ENCODE measurements around the gene RAB12.
"Not testable (repeated sequence)": the region's sequence is repeated elsewhere in the genome, so short reads cannot be mapped to it uniquely, and the experiment has no call there.

RAB12 gene

DNA sequence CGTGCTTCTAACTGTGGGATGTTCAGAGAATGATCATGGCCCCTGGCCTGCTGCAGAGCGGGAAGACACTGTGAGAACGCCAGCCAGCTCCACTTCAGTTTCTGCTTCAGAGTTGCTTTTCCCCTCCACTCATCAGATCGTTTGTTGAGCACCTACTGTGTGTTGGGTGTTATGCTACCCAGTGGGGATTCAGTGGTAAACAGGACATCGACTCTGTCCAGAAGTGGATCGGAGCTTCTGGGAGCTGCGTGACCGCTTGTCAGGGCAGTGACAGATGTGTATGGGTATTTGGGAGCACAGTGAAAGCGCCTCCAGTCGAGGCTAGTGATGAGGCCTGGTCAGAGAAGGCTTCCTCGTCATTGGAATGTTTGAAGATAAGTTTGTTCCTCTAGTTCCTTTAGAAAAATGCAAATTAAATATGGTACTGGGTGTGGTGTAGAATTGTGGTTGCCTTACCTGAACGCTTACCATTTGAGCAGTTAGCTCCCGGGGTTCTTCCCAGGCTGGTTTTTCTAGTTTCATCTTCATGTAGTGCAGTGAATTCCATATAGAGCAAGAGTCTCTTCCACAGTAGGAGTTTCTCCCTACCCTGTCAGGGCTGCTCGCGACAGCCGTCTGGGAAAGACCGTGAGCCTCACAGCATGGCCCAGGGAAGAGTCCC, 2.8 kb downstream of the RAB12 start:
- no peak for DNase-seq (ENCODE audit: low read depth in 2 of 2, low spot score in 1 of 2)

DNA sequence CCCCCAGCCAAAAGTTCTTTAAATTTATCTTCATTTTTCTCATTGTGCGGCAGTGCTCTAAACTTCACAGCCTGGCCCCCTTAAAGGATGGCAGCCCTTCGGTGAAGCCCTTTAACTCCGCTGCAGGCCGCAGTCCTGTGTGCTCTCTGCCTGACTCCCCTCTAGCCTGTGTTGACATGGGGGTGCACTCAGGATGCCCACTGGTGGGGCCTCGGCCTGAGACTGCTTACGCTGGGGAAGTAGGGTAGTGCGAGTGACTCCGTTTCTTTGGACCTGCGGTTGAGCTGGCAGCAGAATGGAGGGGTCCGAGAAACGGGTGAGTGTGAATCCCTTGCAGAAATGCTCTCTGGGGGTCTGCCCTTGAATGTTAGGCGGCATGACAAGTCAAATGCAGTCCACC, 5.6 kb downstream of the RAB12 start:
- no peak for DNase-seq (ENCODE audit: low read depth in 2 of 2, low spot score in 1 of 2)

- no peak for DNase-seq (ENCODE audit: low read depth in 2 of 2, low spot score in 1 of 2)
Measured at GRCh38 chr18:8615397-8616027, 6.3 kb downstream of the RAB12 start.

DNA sequence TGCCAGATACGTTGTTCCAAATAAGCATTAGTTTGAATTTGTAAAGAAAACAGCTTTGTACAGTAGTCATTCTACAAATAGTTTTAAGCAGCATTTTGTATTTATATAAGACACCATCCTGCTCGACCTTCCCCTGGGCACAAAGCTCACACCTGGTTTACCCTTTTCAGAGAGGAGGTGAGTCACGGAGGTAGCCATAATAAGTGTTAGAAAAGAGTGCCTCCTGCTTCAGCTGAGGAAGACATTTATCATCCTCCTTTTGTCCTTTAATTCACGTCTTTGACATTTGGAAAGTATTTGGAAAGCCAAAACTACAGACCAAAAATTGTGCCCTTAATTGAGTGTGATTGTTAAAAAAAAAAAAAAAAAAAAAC, 6.8 kb downstream of the RAB12 start:
- no peak for DNase-seq (ENCODE audit: low read depth in 2 of 2, low spot score in 1 of 2)

DNA sequence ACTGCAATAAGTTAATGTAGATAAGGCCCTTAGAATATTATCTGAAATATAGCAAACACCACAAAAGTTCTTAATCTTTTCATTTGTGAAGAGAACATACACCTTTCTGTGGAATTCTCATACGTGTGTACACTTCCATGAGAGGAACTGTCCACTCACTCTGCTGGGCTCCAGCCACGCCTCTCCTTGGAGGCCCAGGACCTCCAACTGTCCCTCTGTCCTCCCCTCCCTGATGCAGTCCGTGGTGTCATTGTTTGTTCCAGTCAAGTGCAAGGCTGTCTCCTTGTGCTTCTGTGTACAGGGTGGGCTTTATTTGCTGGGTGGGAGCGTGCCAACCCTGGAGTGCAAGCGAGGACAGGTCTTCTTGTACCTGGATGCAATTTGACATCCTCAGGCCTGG, 8.7 kb downstream of the RAB12 start:
- DNase-seq (ENCODE audit: low read depth in 2 of 2, low spot score in 1 of 2), result no peak

DNA sequence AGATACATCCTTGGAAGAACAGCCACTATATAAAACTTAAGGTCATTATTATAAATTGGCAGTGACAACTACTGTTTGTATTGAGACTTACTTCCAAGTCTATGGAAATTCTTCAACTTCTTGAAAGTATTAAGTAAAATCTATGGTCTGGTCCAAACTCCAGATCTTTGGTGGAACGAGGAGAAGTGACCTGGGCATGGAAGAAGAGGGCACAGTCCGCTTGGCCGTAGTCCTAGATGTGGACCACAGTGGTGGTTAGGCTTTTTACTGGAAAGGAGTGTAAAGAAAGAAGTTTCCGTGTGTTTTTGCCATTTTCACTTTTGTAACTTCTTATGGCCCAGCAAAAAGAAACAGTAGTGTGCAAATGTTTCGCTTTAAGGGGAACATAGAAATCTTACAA, 9.8 kb downstream of the RAB12 start:
- DNase-seq (ENCODE audit: low read depth in 2 of 2, low spot score in 1 of 2), result no peak

DNA sequence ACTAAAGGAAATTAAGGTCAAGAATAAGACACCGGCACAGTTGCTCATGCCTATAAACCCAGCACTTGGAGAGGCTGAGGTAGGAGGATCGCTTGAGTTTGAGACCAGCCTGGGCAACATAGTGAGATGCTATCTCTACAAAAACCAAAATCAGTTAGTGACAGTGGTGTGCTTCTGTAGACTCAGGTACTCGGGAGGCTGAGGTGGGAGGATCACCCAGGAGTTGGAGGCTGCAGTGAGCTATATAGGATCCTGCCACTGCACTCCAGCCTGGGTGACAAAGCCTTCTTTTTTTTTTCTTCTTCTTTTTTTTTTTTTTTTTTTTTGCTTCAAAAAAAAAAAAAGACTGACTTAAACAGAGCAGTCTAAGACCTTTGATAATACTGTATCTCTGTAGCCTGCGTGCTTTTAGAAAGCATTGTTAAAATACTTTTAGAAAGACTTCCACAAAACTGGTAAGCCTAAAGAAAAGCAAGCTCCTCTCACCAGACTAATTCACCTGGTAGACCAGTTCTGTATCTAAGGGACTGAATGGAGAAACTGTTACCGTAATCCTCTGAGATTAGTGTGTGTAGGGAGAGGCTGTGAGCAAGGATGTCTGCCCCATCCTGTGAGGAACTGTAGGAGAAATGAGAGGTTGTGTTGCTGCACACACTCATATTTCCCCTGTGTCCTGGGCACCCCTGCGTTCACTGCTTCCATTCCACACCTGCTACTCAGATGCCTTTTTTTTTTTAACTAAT, 10.8 kb downstream of the RAB12 start:
- no peak for DNase-seq (ENCODE audit: low read depth in 2 of 2, low spot score in 1 of 2)

GRCh38 chr18:8620845-8621244, 11.6 kb downstream of the RAB12 start:
- no peak for DNase-seq (ENCODE audit: low read depth in 2 of 2, low spot score in 1 of 2)

GRCh38 chr18:8622625-8623024, 13.4 kb downstream of the RAB12 start:
- DNase-seq (ENCODE audit: low read depth in 2 of 2, low spot score in 1 of 2), result not testable (repeated sequence)

GRCh38 chr18:8623549-8624106, 14.4 kb downstream of the RAB12 start:
- DNase-seq (ENCODE audit: low read depth in 2 of 2, low spot score in 1 of 2), result no peak

DNA sequence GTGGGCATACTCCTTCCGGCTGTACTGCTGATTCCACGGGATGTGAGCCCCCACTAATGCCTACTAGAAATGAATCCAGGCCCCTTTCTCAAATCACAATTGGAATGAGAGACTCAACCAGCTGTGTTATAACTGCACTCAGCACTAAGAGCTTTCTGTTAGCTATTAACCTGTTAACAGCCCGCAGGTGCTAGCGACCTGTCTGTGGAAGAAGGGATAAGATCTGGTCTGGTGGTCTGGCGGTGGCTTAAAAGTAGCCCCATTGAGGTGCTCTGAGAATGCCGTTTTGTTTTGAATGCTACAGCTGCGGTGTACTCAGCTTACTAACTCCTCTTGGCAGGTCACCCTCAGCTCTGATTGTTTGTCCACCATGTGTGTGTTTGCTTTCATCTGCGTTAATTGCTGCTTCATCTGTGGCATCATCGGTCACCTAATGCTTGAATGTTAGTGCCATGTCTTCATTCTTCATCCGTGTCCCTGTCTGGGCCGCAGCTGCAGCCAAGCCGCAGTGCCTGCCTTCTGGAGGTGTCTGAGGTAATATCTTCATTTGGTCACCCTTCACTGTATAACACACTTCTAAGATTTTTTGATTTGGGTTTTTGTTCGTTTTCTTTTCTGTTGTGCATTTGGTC, 16.3 kb downstream of the RAB12 start:
- DNase-seq (ENCODE audit: low read depth in 2 of 2, low spot score in 1 of 2), result no peak

- DNase-seq (ENCODE audit: low read depth in 2 of 2, low spot score in 1 of 2), result no peak
Measured at GRCh38 chr18:8626414-8627106, 17.3 kb downstream of the RAB12 start.

- no peak for DNase-seq (ENCODE audit: low read depth in 2 of 2, low spot score in 1 of 2)
Measured at GRCh38 chr18:8627107-8627472, 17.9 kb downstream of the RAB12 start.

DNA sequence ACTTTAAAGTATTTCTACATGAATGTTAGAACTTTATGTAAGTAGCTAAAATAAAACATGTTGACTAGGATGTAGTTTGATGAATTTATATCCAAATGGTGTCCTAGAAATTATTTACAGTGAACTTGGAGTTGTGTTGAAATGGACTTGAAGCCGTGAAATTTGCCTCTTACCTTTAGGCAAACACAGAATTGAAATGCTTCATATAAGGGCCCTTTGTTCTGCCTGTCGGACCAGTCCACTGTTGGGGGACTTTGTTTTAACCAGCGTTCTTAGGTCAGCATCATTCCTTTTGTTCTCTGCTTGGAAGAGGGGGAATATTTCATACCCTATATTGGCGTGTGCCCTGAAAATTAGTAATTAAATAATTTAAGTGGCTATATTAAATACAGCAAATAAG, 18.3 kb downstream of the RAB12 start:
- DNase-seq (ENCODE audit: low read depth in 2 of 2, low spot score in 1 of 2), result no peak

DNA sequence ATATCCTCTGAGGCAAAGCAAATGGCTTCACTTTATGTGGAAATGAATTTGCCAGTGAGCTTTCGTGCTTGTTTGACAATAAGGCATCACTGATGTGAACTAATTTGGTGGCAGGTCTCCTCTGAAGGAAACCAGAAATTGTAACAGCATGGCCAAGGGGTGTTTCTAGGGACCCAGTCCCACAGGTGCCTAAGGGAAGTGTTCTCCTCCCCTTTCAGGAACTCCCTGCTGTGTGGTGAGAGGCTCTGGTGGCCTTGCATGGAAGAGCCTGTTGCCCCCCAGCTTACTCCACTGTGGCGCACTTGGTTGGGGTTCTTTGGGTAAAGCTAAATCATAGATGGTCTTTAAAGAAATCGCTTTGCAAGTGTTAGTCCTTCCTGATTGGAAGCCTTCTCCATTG, 20.4 kb downstream of the RAB12 start:
- DNase-seq (ENCODE audit: low read depth in 2 of 2, low spot score in 1 of 2), result no peak

- no peak for DNase-seq (ENCODE audit: low read depth in 2 of 2, low spot score in 1 of 2)
Measured at GRCh38 chr18:8630546-8630945, 21.3 kb downstream of the RAB12 start.

DNA sequence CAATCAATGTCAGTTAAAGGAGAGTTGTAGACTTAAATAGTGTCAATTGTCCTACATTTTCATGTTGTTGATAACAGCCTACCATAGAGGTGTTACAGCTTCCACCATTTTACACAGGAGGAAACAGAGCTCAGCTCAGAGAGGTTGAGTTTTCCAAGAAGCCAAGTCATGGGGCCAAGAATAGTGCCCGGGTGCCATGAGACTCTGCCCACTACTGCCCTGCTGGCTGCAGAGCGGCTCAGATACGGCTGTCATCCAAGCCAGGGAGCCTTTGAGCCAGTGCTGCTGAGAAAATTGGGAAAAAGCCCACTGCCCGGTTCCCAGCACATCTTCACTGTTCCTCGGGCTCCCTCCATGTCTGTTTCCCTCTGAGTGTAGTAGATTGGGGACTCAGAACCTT, 22.0 kb downstream of the RAB12 start:
- DNase-seq (ENCODE audit: low read depth in 2 of 2, low spot score in 1 of 2), result no peak

DNA sequence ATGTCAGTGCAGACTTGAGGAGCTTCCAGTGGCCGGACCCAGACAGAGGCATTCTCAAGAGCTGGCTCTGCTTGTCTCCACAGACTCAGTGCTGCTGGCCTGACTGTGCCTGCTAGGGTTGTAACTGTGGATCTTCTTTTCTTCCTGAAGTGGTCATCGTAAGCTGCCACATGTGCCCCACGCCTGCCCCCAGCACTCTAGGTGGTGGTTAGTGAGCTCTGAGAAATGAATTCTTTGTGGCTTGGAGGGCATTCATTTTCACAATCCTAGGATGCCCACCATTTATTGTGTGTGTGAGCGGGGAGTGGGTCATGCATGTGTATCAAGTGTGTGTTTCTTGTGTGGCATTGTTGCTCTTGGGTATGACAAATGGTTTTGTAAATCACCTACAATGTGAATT, 23.1 kb downstream of the RAB12 start:
- DNase-seq (ENCODE audit: low read depth in 2 of 2, low spot score in 1 of 2), result no peak

DNA sequence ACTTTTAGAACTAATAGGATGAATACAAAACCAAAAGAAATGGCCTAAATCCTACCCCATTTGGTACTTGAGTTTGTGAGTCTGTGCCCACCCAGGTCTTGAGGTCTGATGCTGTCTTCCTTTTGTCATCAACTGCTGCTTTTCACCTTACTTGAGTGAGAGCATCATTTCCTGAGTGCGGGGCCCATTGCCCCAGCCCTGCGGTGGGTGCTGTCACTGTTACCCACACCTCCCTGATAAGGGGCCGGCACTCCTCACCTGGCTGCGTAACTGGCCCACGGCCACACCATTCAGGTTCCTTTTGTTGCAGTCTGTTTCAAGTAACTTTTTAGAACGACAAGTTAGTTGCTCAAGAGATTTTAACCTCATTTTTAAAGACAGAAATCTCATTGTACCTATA, 25.3 kb downstream of the RAB12 start:
- DNase-seq (ENCODE audit: low read depth in 2 of 2, low spot score in 1 of 2), result no peak

DNA sequence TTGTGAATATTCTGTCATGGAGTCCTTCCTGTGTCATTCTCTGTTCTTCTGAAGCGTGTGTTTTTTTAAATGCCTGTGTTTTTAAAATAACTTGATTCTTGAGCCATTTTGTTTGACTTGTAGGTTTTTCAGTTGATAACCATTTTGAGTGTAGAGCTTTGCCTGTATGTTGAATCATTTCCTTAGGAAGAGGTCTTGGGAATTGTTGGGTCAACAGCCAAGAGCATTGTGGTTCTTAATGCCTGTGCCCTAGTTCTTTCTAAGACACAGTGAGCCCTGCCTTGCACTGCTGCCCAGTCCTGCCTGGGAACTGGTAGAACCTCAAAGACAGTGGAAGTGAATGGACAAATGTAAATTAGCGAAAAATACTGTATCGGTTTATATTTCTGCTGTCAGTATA, 25.9 kb downstream of the RAB12 start:
- DNase-seq (ENCODE audit: low read depth in 2 of 2, low spot score in 1 of 2), result no peak

DNA sequence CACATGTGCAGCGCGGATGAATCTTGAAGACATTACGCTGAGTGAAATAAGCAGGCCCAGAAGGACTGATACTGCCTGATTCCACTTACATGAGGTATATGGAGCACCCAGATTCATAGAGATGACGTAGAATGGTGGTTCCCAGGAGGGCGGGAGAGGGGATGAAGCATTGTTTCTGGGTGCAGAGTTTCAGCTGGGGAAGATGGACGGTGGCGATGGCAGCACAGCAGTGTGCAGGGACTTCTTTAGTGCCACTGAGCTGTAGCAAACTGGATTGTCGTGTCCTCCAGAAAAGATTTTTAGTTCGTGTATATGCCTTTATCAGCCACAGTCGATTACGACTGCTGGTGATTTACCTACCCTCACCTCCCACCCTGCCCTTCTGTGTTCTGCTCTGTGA, 30.5 kb downstream of the RAB12 start:
- no peak for DNase-seq (ENCODE audit: low read depth in 2 of 2, low spot score in 1 of 2)
